Measurements from ENCODE around the gene SLC26A4. TPM values are rescaled to one million over a fixed set of nuclear protein-coding genes. Genes with fewer than 3 reads are reported as not detected.

Gene SLC26A4
- total and polyA plus RNA-seq, 9 of the 15 experiments (the other 6 are each of a cell fraction or from before 2014, with no cell fraction given): 0.09 to 1.2 (median 0.33) TPM

GRCh38 chr7:107696330-107696946 lies 35.8 kb downstream of the SLC26A4 start:
- no peaks in the 10 kb centered on the region for H3K79me2 ChIP-seq (ENCODE audit: control insufficient read depth, insufficient read depth, low read length)
- H3K27ac ChIP-seq (ENCODE audit: extremely low read depth, low read depth, low read length): no peak overlapping the region
- TF ChIP-seq PYGO2 (tag; IDR thresholded peaks at IDR 0.05) (no peak), ZNF384 (IDR thresholded peaks at IDR 0.05; ENCODE audit: low read depth, low read length) (no peak), TEAD1 (CRISPR knock-in tag; IDR thresholded peaks at IDR 0.05) (no peak), PHF20 (IDR thresholded peaks at IDR 0.05; ENCODE audit: partially characterized antibody) (no peak), GMEB1 (CRISPR knock-in tag; IDR thresholded peaks at IDR 0.05) (no peak), ZC3H11A (IDR thresholded peaks at IDR 0.05; ENCODE audit: low read depth, low read length) (no peak), RBM14 (IDR thresholded peaks at IDR 0.05; ENCODE audit: borderline replicate concordance, insufficient read depth, low read depth, low read length) (no peak), ZNF764 (CRISPR knock-in tag; IDR thresholded peaks at IDR 0.05; ENCODE audit: low read depth) (no peak), PHF21A (IDR thresholded peaks at IDR 0.05; ENCODE audit: borderline replicate concordance, low read depth) (no peak), ZNF609 (CRISPR knock-in tag; IDR thresholded peaks at IDR 0.05; ENCODE audit: borderline replicate concordance) (no peak), ZNF507 (tag; conservative IDR thresholded peaks at IDR 0.05) (no peak)
- ChIA-PET CTCF (ENCODE audit: low intra/inter-chr PET ratio) (no interaction called here), POLR2A (interaction anchor here (1.0 to 2.7 kb wide), 5 partner anchors 9 to 182 kb away, joined by 3 to 8 read pairs (median 5); no protein-coding TSS in a partner anchor)
- no peaks in the 10 kb centered on the region for H3K9me3 ChIP-seq (replicated peaks; ENCODE audit: control insufficient read depth, insufficient read depth, low read depth, low read length)
- FAIRE-seq: no peak
- DNase-seq (ENCODE audit: extremely low read depth in 1 of 4, low spot score in 3 of 4): no peak
- no peak overlapping the region for H3K4me2 ChIP-seq (ENCODE audit: insufficient read depth, low read length)
- H3K9ac ChIP-seq (ENCODE audit: insufficient read depth in 1 of 2, low read depth in 2 of 2, low read length in 2 of 2): no peak overlapping the region
- no peaks in the 10 kb centered on the region for H3K4me1 ChIP-seq (replicated peaks in 1 of 2; ENCODE audit: control insufficient read depth in 2 of 2, insufficient read depth in 2 of 2, low read length in 2 of 2)
- intact Hi-C loops (cut with micrococcal nuclease): no loop called here
- no peaks in the 10 kb centered on the region for H3K36me3 ChIP-seq (ENCODE audit: control insufficient read depth, insufficient read depth, low read length)
- H3K4me3 ChIP-seq: no peak overlapping the region
- BruUV-seq (replicated peaks): no TSS peak
- 12% methylated on average over 4 of the region's 4 CpGs for WGBS (ENCODE audit: insufficient coverage, low coverage, missing lambda C conversion rate)
- no peaks in the 10 kb centered on the region for H3K9me1 ChIP-seq (ENCODE audit: control insufficient read depth, insufficient read depth, low read length)
- ATAC-seq: no peak
- H3K27me3 ChIP-seq (ENCODE audit: control insufficient read depth in 2 of 2, insufficient read depth in 2 of 2, low read length in 2 of 2): peaks cover 23 to 29% of the 10 kb centered on the region in 2 experiments; a peak in 4 of 5 replicates
- in situ Hi-C loops (cut with MboI): no loop called here
- H2AFZ ChIP-seq (ENCODE audit: low read depth, low read length): no peak overlapping the region
- no peaks in the 10 kb centered on the region for H4K20me1 ChIP-seq (replicated peaks; ENCODE audit: control insufficient read depth, insufficient read depth, low read length)
